ENCODE measurements around the gene KCNG1.

Gene KCNG1

GRCh38 chr20:50992336-50992732 lies 30.6 kb downstream of the KCNG1 start:
- H3K4me3 ChIP-seq (replicated peaks; ENCODE audit: low read depth, low read length): no peak overlapping the region
- no peak for DNase-seq (ENCODE audit: extremely low read depth, low read depth)
- no peak for TF ChIP-seq CTCF (IDR thresholded peaks at IDR 0.05; ENCODE audit: low read depth, low read length, missing control alignments)

- TF ChIP-seq CTCF (IDR thresholded peaks at IDR 0.05; ENCODE audit: low read depth, low read length, missing control alignments): no peak
- DNase-seq (ENCODE audit: extremely low read depth, low read depth): no peak
Measured at GRCh38 chr20:50991076-50991475, 31.8 kb downstream of the KCNG1 start.

GRCh38 chr20:50987493-50988210 lies 35.3 kb downstream of the KCNG1 start:
- peak; percentile 81 for DNase-seq (ENCODE audit: extremely low read depth, low read depth)
- H3K4me3 ChIP-seq (replicated peaks; ENCODE audit: low read depth, low read length): no peak overlapping the region
- peak; percentile 82 for TF ChIP-seq CTCF (IDR thresholded peaks at IDR 0.05; ENCODE audit: low read depth, low read length, missing control alignments)

More at GRCh38 chr20:50991076-50991475, 31.8 kb downstream of the KCNG1 start:
- H3K4me3 ChIP-seq (replicated peaks; ENCODE audit: low read depth, low read length): no peak overlapping the region

DNA sequence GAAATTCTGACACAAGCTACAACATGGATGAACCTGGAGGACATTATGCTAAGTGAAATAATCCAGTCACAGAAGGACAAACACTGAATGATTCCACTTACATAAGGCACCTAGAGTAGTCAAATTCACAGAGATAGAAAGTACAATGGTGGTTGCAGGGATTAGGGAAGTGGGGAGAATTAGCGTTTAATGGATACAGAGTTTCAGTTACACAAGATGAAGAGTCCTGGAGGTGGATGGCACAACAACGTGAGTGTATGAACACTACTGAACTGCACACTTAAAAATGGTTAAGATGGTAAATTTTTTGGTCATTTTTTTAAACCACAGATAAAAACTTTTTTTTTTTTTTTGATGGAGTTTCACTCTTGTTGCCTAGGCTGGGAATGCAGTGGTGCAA lies 39.6 kb downstream of the KCNG1 start:
- no peak for TF ChIP-seq CTCF (IDR thresholded peaks at IDR 0.05; ENCODE audit: low read depth, low read length, missing control alignments)
- H3K4me3 ChIP-seq (replicated peaks; ENCODE audit: low read depth, low read length): no peak overlapping the region
- DNase-seq (ENCODE audit: extremely low read depth, low read depth): no peak

- no peak overlapping the region for H3K4me3 ChIP-seq (replicated peaks; ENCODE audit: low read depth, low read length)
- TF ChIP-seq CTCF (IDR thresholded peaks at IDR 0.05; ENCODE audit: low read depth, low read length, missing control alignments): no peak
- DNase-seq (ENCODE audit: extremely low read depth, low read depth): no peak
Measured at GRCh38 chr20:50982363-50982762, 40.5 kb downstream of the KCNG1 start.

DNA sequence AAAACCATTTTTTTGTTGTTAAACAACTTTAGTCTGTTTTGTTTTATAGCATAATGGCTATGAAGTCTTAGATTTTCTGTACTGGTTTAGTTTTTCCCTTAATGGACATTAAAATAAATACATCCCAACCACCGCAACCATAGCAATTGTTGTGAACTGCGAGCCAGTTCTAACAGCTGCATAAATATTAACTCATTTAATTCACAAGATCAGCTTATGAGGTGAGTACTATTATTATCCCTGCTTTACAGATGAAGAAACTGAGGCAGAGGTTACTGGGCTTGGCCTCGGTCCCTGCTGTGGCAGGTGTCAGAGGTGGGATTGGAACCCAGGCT lies 41.2 kb downstream of the KCNG1 start:
- H3K4me3 ChIP-seq (replicated peaks; ENCODE audit: low read depth, low read length): no peak overlapping the region
- DNase-seq (ENCODE audit: extremely low read depth, low read depth): no peak
- no peak for TF ChIP-seq CTCF (IDR thresholded peaks at IDR 0.05; ENCODE audit: low read depth, low read length, missing control alignments)

Data from HFF-Myc (cell line).